GM12878 (cell line): ENCODE data around the gene SLX4. TPM values are rescaled to one million over a fixed set of nuclear protein-coding genes. Genes with fewer than 3 reads are reported as not detected.

Experiments
- ATAC-seq: fragments of 200-7000 bp; cut with Tn5 transposase; 3 replicates; pipeline ENCODE4 v1.9.1; 2020; ENCODE audit warnings: mild to moderate bottlenecking, moderate library complexity
- BruUV-seq: library from RNA; stranded (reverse); fragments of 400-500 nt; replicated peaks from 2 replicates; lab custom pipeline; 2021; lab: Mats Ljungman, UMichigan
- CTCF ChIA-PET: fragments of 300-600 bp; sonication (Branson Sonifier 250); formaldehyde crosslinking; extraction: SDS; loops from one replicate; lab custom pipeline; 2021; ENCODE audit warnings: inconsistent platforms; lab: Yijun Ruan, JAX
- POLR2A ChIA-PET: fragments of 350-600 bp; formaldehyde crosslinking; extraction: SDS; loops from one replicate; lab custom pipeline; 2021; ENCODE audit warnings: inconsistent platforms; lab: Charles Lee
- RAD21 ChIA-PET: fragments of 300-600 bp; sonication (Branson Sonifier 250); formaldehyde crosslinking; loops from one replicate; lab custom pipeline; 2023; ENCODE audit warnings: antibody characterized with exemption; ENCODE audit not compliant: unreplicated experiment; lab: Charles Lee
- SMC1A ChIA-PET: fragments of 300-600 bp; sonication (Branson Sonifier 250); formaldehyde crosslinking; loops from one replicate; lab custom pipeline; 2023; ENCODE audit not compliant: unreplicated experiment, uncharacterized antibody; lab: Charles Lee
- DNase-seq: peaks from one replicate; pipeline ENCODE4 v3.0.0-alpha.2; 2011; ENCODE audit warnings: low read depth, low spot score
- FAIRE-seq: peaks from 3 replicates; lab custom pipeline; 2011; peaks lifted over from hg19 to GRCh38; lab: Jason Lieb, UNC
- H2AFZ ChIP-seq: 2 replicates; pipeline ENCODE4 v1.6.0; 2011; ENCODE audit warnings: low read depth, low read length, control low read depth; ENCODE audit not compliant: control insufficient read depth
- H3K27ac ChIP-seq: 2 replicates; pipeline ENCODE4 v1.5.1; 2011; ENCODE audit warnings: control low read depth; ENCODE audit not compliant: control insufficient read depth, insufficient read depth
- H3K27me3 ChIP-seq, 2 experiments: replicated peaks in 1 of 2; 2 replicates each; pipeline versions ENCODE4 v1.6.0 to v1.6.1; 2011; ENCODE audit warnings: low read length in 1 of 2; ENCODE audit not compliant: control insufficient read depth in 2 of 2, insufficient read depth in 2 of 2
- H3K36me3 ChIP-seq, 2 experiments: 2 replicates each; pipeline ENCODE4 v1.5.1; 2011; ENCODE audit warnings: low read length in 1 of 2; ENCODE audit not compliant: control insufficient read depth in 2 of 2, insufficient read depth in 2 of 2
- H3K4me1 ChIP-seq: 2 replicates; pipeline ENCODE4 v1.6.1; 2011; ENCODE audit warnings: mild to moderate bottlenecking, low read length, moderate library complexity, mixed read lengths; ENCODE audit not compliant: control insufficient read depth, insufficient read depth
- H3K4me2 ChIP-seq: 2 replicates; pipeline ENCODE4 v1.6.0; 2011; ENCODE audit warnings: control low read depth; ENCODE audit not compliant: control insufficient read depth, insufficient read depth
- H3K4me3 ChIP-seq: fragments of 200-600 bp; sonication (generic); 2 replicates; pipeline ENCODE4 v1.5.1; 2016
- H3K79me2 ChIP-seq: 2 replicates; pipeline ENCODE4 v1.6.0; 2011; ENCODE audit warnings: low read length; ENCODE audit not compliant: control insufficient read depth, insufficient read depth
- H3K9ac ChIP-seq: 2 replicates; pipeline ENCODE4 v1.8.0; 2011; ENCODE audit warnings: low read length, control low read depth, mixed read lengths; ENCODE audit not compliant: control insufficient read depth, insufficient read depth
- H3K9me3 ChIP-seq: replicated peaks from 3 replicates; pipeline ENCODE4 v1.5.1; 2011; ENCODE audit warnings: mild to moderate bottlenecking, low read length; ENCODE audit not compliant: control insufficient read depth, insufficient read depth
- H4K20me1 ChIP-seq: 2 replicates; pipeline ENCODE4 v1.6.0; 2011; ENCODE audit not compliant: control insufficient read depth, insufficient read depth
- CBX3 ChIP-seq: fragments of 200-600 bp; sonication (generic); IDR thresholded peaks from 2 replicates; pipeline ENCODE4 v1.6.1; 2016; ENCODE audit warnings: low read depth, borderline replicate concordance
- HDAC2 ChIP-seq: fragments of 200-600 bp; sonication (generic); IDR thresholded peaks from 2 replicates; pipeline ENCODE4 v1.6.1; 2017
- HDAC6 ChIP-seq: fragments of 200-600 bp; sonication (generic); IDR thresholded peaks from one replicate; pipeline ENCODE4 v1.8.0; 2017; ENCODE audit warnings: antibody characterized with exemption; ENCODE audit not compliant: unreplicated experiment
- IKZF1 ChIP-seq: fragments of 450-650 bp; conservative IDR thresholded peaks from 2 replicates; pipeline ENCODE4 v1.6.1; 2017; ENCODE audit warnings: antibody characterized with exemption, mild to moderate bottlenecking
- JUNB ChIP-seq: IDR thresholded peaks from 2 replicates; pipeline ENCODE4 v1.6.1; 2016; ENCODE audit warnings: antibody characterized with exemption, mild to moderate bottlenecking
- JUND ChIP-seq: IDR thresholded peaks from 2 replicates; pipeline ENCODE4 v1.6.1; 2012; ENCODE audit warnings: low read depth, mild to moderate bottlenecking, low read length, improper control_type of control experiment, moderate library complexity
- NBN ChIP-seq: fragments of 450-650 bp; IDR thresholded peaks from 2 replicates; pipeline ENCODE4 v1.6.1; 2016
- NFYB ChIP-seq: IDR thresholded peaks from 2 replicates; pipeline ENCODE4 v1.6.1; 2011; ENCODE audit warnings: low read depth, mild to moderate bottlenecking, low read length, improper control_type of control experiment, moderate library complexity; ENCODE audit not compliant: insufficient read depth
- PAX5 ChIP-seq: IDR thresholded peaks from 2 replicates; pipeline ENCODE4 v1.6.1; 2011; ENCODE audit warnings: low read depth, low read length, borderline replicate concordance
- POLR2AphosphoS2 ChIP-seq: IDR thresholded peaks from 2 replicates; pipeline ENCODE4 v1.6.1; 2011; ENCODE audit warnings: low read depth, mild to moderate bottlenecking, low read length, improper control_type of control experiment, moderate library complexity
- TARDBP ChIP-seq: IDR thresholded peaks from 2 replicates; pipeline ENCODE4 v1.6.1; 2016; ENCODE audit warnings: borderline replicate concordance
- ZBTB11 ChIP-seq: fragments of 450-650 bp; formaldehyde crosslinking; IDR thresholded peaks from 2 replicates; pipeline ENCODE4 v1.5.0; 2022; ENCODE audit warnings: mild to moderate bottlenecking, missing genetic modification characterization
- ZNF592 ChIP-seq: fragments of 450-650 bp; IDR thresholded peaks from 2 replicates; pipeline ENCODE4 v1.6.1; 2017; ENCODE audit warnings: mild to moderate bottlenecking, moderate library complexity
- WGBS: methylation state at CpG from one replicate; pipeline ENCODE4 v1.1.6; 2016; ENCODE audit warnings: low lambda C conversion rate; ENCODE audit not compliant: insufficient replicate concordance, insufficient coverage; ENCODE audit errors: missing lambda C conversion rate; 5-methylcytosine and 5-hydroxymethylcytosine counted together
- in situ Hi-C: fragments of 300-500 bp; cut with MboI; formaldehyde crosslinking; loops from 9 replicates; pipeline ENCODE4 v1.14.3; 2018; ENCODE audit warnings: mixed read lengths
- intact Hi-C: fragments of 100-400 bp; cut with micrococcal nuclease; formaldehyde crosslinking; loops from one replicate; pipeline ENCODE4 v1.14.2; 2022; ENCODE audit not compliant: unreplicated experiment
- polyA plus RNA-seq, 11 experiments: library from polyadenylated mRNA; depleted of rRNA in 4 of 11; unstranded in 6 of 11; stranded (reverse) in 5 of 11; fragments of >200 nt; fragmentation: Nextera tagmentation in 4 of 11; fragmentation: Illumina TruSeq in 1 of 11; extraction: Ambion mirVana in 4 of 11; extraction: Trizol in 1 of 11; gene quantifications; 1 replicate in 1 of 11; 2 replicates in 10 of 11; pipeline versions ENCODE4 v1.2.1 to v1.2.3, GENCODE V29; 2011 to 2016; ENCODE audit warnings: inconsistent platforms in 2 of 11, missing spikeins in 2 of 11, low read depth in 1 of 11
- total RNA-seq, 4 experiments: library from RNA; depleted of rRNA in 3 of 4; stranded (reverse); fragments of >200 nt in 3 of 4; fragmentation: Illumina TruSeq in 1 of 4; extraction: Trizol in 1 of 4; gene quantifications; 2 replicates each; pipeline versions ENCODE4 v1.2.1 to v1.2.3, GENCODE V29; 2013 to 2021

Gene SLX4
- total and polyA plus RNA-seq, 10 of the 15 experiments (the other 5 are each of a cell fraction or from before 2014, with no cell fraction given) = 0.18 to 12.3 (median 4.8) TPM

- in situ Hi-C loops = no loop called here
- WGBS = 64% methylated on average over 6 of the region's 6 CpGs
- CTCF ChIA-PET = no interaction called here
Measured at GRCh38 chr16:3542601-3543373, 68.6 kb downstream of the SLX4 start.

More at GRCh38 chr16:3542601-3543373, 68.6 kb downstream of the SLX4 start:
- no peak overlapping the region for H3K27ac ChIP-seq
- no peak overlapping the region for H2AFZ ChIP-seq
- BruUV-seq = no TSS peak
- FAIRE-seq = no peak
- ChIA-PET POLR2A (no interaction called here), SMC1A (no interaction called here), RAD21 (no interaction called here)
- H3K9ac ChIP-seq = no peak overlapping the region
- peaks cover 3% of the 10 kb centered on the region; the same call in 1 of the 2 replicates for H3K4me1 ChIP-seq
- H3K4me2 ChIP-seq = no peak overlapping the region
- H3K79me2 ChIP-seq = no peaks in the 10 kb centered on the region
- no peak for ATAC-seq
- H4K20me1 ChIP-seq = no peaks in the 10 kb centered on the region
- DNase-seq = no peak
- no peaks in the 10 kb centered on the region for H3K27me3 ChIP-seq
- H3K36me3 ChIP-seq = peaks cover 0 to 7% of the 10 kb centered on the region in 2 experiments; a peak in 2 of 4 replicates
- no peaks in the 10 kb centered on the region for H3K9me3 ChIP-seq
- H3K4me3 ChIP-seq = no peak overlapping the region
- TF ChIP-seq PAX5 (no peak), ZNF592 (no peak), NBN (no peak), TARDBP (no peak), IKZF1 (no peak), ZBTB11 (CRISPR knock-in tag) (no peak), NFYB (no peak), CBX3 (no peak), POLR2AphosphoS2 (no peak), HDAC6 (no peak), HDAC2 (no peak), JUNB (no peak), JUND (no peak)
- intact Hi-C loops = no loop called here
